ENCODE data around the gene AOPEP.

GRCh38 chr9:94770334-94770733, 43.8 kb downstream of the AOPEP start:
- TF ChIP-seq POLR2A (IDR thresholded peaks at IDR 0.05) (no peak), CTCF (IDR thresholded peaks at IDR 0.05) (no peak)
